Thyroid gland (tissue), 4 donors: ENCODE measurements around the gene SLC35G3. TPM values are rescaled to one million over a fixed set of nuclear protein-coding genes. Genes with fewer than 3 reads are reported as not detected.

Source experiments
- DNase-seq, 2 donors: peaks; one replicate each; pipeline ENCODE4 v3.0.0-alpha.2; 2019
- H3K27ac ChIP-seq, 3 donors: fragments of 200-600 bp; sonication (generic); 1 replicate in 2 of 3; 2 replicates in 1 of 3; pipeline ENCODE4 v1.5.1; 2016 to 2019; ENCODE audit warnings: mild to moderate bottlenecking in 1 of 3, moderate library complexity in 1 of 3
- H3K27me3 ChIP-seq: fragments of 200-600 bp; sonication (generic); one replicate; pipeline ENCODE4 v1.5.1; 2019
- H3K36me3 ChIP-seq, 2 donors: fragments of 200-600 bp; sonication (generic); one replicate each; pipeline ENCODE4 v1.5.1; 2016 to 2019
- H3K4me1 ChIP-seq, 2 donors: fragments of 200-600 bp; sonication (generic); one replicate each; pipeline ENCODE4 v1.5.1; 2017 to 2019
- H3K4me3 ChIP-seq, 3 donors: fragments of 200-600 bp; sonication (generic); replicated peaks in 1 of 3; 1 replicate in 2 of 3; 2 replicates in 1 of 3; pipeline ENCODE4 v1.5.1; 2016; ENCODE audit warnings: mild to moderate bottlenecking in 1 of 3
- H3K9me3 ChIP-seq: fragments of 200-600 bp; sonication (generic); one replicate; pipeline ENCODE4 v1.5.1; 2017
- CTCF ChIP-seq, 6 experiments: fragments of 200-600 bp in 3 of 6; fragments of 450-650 bp in 3 of 6; sonication (generic) in 3 of 6; IDR thresholded peaks; one replicate each; pipeline ENCODE4 v1.5.1; 2016 to 2019; ENCODE audit warnings: antibody characterized with exemption in 6 of 6, mild to moderate bottlenecking in 2 of 6, inconsistent platforms in 1 of 6, moderate library complexity in 1 of 6
- POLR2A ChIP-seq, 2 donors: fragments of 450-650 bp; IDR thresholded peaks; one replicate each; pipeline ENCODE4 v1.6.1; 2017; ENCODE audit warnings: antibody characterized with exemption in 2 of 2, mild to moderate bottlenecking in 2 of 2, moderate library complexity in 1 of 2
- WGBS, 2 donors: methylation state at CpG; one replicate each; pipeline ENCODE4 v1.1.5; 2017; 5-methylcytosine and 5-hydroxymethylcytosine counted together
- intact Hi-C: fragments of 100-400 bp; cut with DNase I; formaldehyde crosslinking; loops from one replicate; pipeline ENCODE4 v1.15.1; 2023
- total RNA-seq, 4 donors: library from RNA; depleted of rRNA; stranded (reverse); fragments of >200 nt; gene quantifications; one replicate each; pipeline ENCODE4 v1.2.3, GENCODE V29; 2016

SLC35G3 gene
- total RNA-seq, 4 donors from 2014 or later: not detected

- H3K4me3 ChIP-seq: no peak overlapping the region
- no peaks in the 10 kb centered on the region for H3K36me3 ChIP-seq
- no peak for DNase-seq
- intact Hi-C loops: loop anchor here (10.0 kb wide), 1 partner anchor 365 kb away; the partner anchor contains the start of gene SLFN12L
- H3K9me3 ChIP-seq: no peaks in the 10 kb centered on the region
- 85 to 89% methylated on average over 17 of the region's 17 CpGs for WGBS, 2 donors
- no peak overlapping the region for H3K27ac ChIP-seq
- no peaks in the 10 kb centered on the region for H3K4me1 ChIP-seq
- no peaks in the 10 kb centered on the region for H3K27me3 ChIP-seq
- TF ChIP-seq POLR2A (IDR thresholded peaks at IDR 0.05) (no peak), CTCF (IDR thresholded peaks at IDR 0.05) (no peak)
Measured at GRCh38 chr17:35169835-35170363, 24.3 kb downstream of the SLC35G3 start.

DNA sequence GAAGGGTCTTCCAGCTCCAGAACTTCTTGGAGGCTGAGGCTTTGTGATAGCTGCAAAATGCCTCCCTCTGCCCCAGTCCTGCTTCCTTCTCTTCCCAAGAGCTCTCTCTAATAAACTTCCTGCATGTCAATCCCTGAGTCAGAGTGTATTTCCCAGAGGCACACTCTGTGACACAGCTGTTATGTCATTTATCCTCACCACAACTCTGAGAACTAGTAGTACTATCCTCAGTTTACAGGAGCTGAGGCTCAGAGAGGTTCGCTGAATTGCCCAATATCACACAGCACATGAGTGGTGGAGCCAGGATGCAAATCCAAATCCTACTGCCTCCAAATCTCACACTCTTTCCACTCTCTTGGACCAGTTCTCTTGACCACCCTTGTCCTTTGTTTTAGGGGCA lies 26.5 kb downstream of the SLC35G3 start:
- H3K9me3 ChIP-seq: no peaks in the 10 kb centered on the region
- TF ChIP-seq CTCF (IDR thresholded peaks at IDR 0.05): no peak
- TF ChIP-seq POLR2A (IDR thresholded peaks at IDR 0.05): no peak
- no peak overlapping the region for H3K4me3 ChIP-seq
- no peaks in the 10 kb centered on the region for H3K27me3 ChIP-seq
- intact Hi-C loops: no loop called here
- DNase-seq: no peak
- WGBS, 2 donors: 75 to 88% methylated on average over 1 of the region's 1 CpG
- no peak overlapping the region for H3K27ac ChIP-seq
- no peaks in the 10 kb centered on the region for H3K36me3 ChIP-seq
- no peaks in the 10 kb centered on the region for H3K4me1 ChIP-seq

GRCh38 chr17:35167046-35167445 lies 27.1 kb downstream of the SLC35G3 start:
- no peak for TF ChIP-seq POLR2A (IDR thresholded peaks at IDR 0.05)
- TF ChIP-seq CTCF (IDR thresholded peaks at IDR 0.05): no peak
- intact Hi-C loops: no loop called here
- no peak overlapping the region for H3K4me3 ChIP-seq
- 43 to 54% methylated on average over 2 to 3 of the region's 3 CpGs for WGBS, 2 donors
- no peaks in the 10 kb centered on the region for H3K9me3 ChIP-seq
- DNase-seq: no peak
- H3K27me3 ChIP-seq: no peaks in the 10 kb centered on the region
- no peaks in the 10 kb centered on the region for H3K36me3 ChIP-seq
- no peak overlapping the region for H3K27ac ChIP-seq
- H3K4me1 ChIP-seq: no peaks in the 10 kb centered on the region

GRCh38 chr17:35166526-35166925 lies 27.7 kb downstream of the SLC35G3 start:
- H3K4me1 ChIP-seq: no peaks in the 10 kb centered on the region
- intact Hi-C loops: no loop called here

DNA sequence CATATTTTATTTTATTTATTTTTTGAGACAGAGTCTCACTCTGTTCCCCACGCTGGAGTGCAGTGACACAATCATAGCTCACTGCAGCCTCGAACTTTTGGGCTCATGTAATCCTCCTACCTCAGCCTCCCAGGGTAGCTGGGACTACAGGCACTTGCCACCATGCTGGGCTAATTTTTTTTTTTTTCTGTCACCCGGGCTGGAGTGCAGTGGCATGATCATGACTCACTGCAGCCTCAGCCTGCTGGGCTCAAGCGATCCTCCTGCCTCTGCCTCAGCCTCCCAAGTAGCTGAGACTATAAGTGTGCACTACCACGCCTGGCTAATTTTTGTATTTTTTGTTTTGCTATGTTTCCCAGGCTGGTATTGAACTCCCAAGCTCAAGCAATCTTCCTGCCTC lies 29.5 kb downstream of the SLC35G3 start:
- no peaks in the 10 kb centered on the region for H3K4me1 ChIP-seq
- DNase-seq: no peak
- TF ChIP-seq POLR2A (IDR thresholded peaks at IDR 0.05): no peak
- no peak for TF ChIP-seq CTCF (IDR thresholded peaks at IDR 0.05)
- intact Hi-C loops: no loop called here
- no peak overlapping the region for H3K4me3 ChIP-seq
- no peaks in the 10 kb centered on the region for H3K27me3 ChIP-seq
- no peaks in the 10 kb centered on the region for H3K36me3 ChIP-seq
- no peak overlapping the region for H3K27ac ChIP-seq
- H3K9me3 ChIP-seq: no peaks in the 10 kb centered on the region
- WGBS, 2 donors: 71 to 77% methylated on average over 5 of the region's 5 CpGs

More at GRCh38 chr17:35166526-35166925, 27.7 kb downstream of the SLC35G3 start:
- H3K4me3 ChIP-seq: no peak overlapping the region
- DNase-seq: no peak
- H3K27me3 ChIP-seq: no peaks in the 10 kb centered on the region
- WGBS, 2 donors: 73 to 91% methylated on average over 2 to 4 of the region's 5 CpGs
- no peaks in the 10 kb centered on the region for H3K36me3 ChIP-seq
- no peak overlapping the region for H3K27ac ChIP-seq
- TF ChIP-seq CTCF (IDR thresholded peaks at IDR 0.05) (no peak), POLR2A (IDR thresholded peaks at IDR 0.05) (no peak)
- H3K9me3 ChIP-seq: no peaks in the 10 kb centered on the region
